Neural cell (in vitro differentiated cells): ENCODE measurements around the gene ARHGAP6. TPM values are rescaled to one million over a fixed set of nuclear protein-coding genes. Genes with fewer than 3 reads are reported as not detected.

Experiments
- H2AFZ ChIP-seq: fragments of 200-600, 300-800 bp; sonication (generic), shearing (Covaris generic); 2 replicates; pipeline ENCODE4 v1.6.0; 2014; ENCODE audit warnings: low read depth, mild to moderate bottlenecking, antibody characterized with exemption, low read length, moderate library complexity
- H3F3A ChIP-seq: fragments of 200-600 bp; shearing (Covaris generic); 2 replicates; pipeline ENCODE4 v1.6.1; 2016; ENCODE audit warnings: mild to moderate bottlenecking, moderate library complexity, mixed read lengths, antibody characterized with exemption, low read length; ENCODE audit not compliant: insufficient read depth, poor library complexity, severe bottlenecking
- H3K27ac ChIP-seq: fragments of 200-600, 300-800 bp; sonication (generic), shearing (Covaris generic); 2 replicates; pipeline ENCODE4 v1.5.1; 2014; ENCODE audit warnings: mild to moderate bottlenecking, low read length, moderate library complexity
- H3K27me3 ChIP-seq: fragments of 300-800, 200-600 bp; sonication (generic), shearing (Covaris generic); 2 replicates; pipeline ENCODE4 v1.6.0; 2014; ENCODE audit warnings: mild to moderate bottlenecking, low read depth, low read length, moderate library complexity; ENCODE audit not compliant: insufficient read depth
- H3K36me3 ChIP-seq: fragments of 300-800, 200-600 bp; sonication (generic), shearing (Covaris generic); 2 replicates; pipeline ENCODE4 v1.5.1; 2014; ENCODE audit warnings: mild to moderate bottlenecking, antibody characterized with exemption, low read length, moderate library complexity; ENCODE audit not compliant: insufficient read depth
- H3K4me2 ChIP-seq: fragments of 300-800, 200-600 bp; sonication (generic), shearing (Covaris generic); 2 replicates; pipeline ENCODE4 v1.6.0; 2014; ENCODE audit warnings: mild to moderate bottlenecking, low read length
- H3K4me3 ChIP-seq: fragments of 300-800, 200-600 bp; sonication (generic), shearing (Covaris generic); 2 replicates; pipeline ENCODE4 v1.5.1; 2014; ENCODE audit warnings: mild to moderate bottlenecking, low read length, moderate library complexity
- H3K79me2 ChIP-seq: fragments of 200-600 bp; shearing (Covaris generic); replicated peaks from 2 replicates; pipeline ENCODE4 v1.6.0; 2014; ENCODE audit warnings: mild to moderate bottlenecking, low read length, moderate library complexity; ENCODE audit not compliant: insufficient read depth
- H3K9ac ChIP-seq: fragments of 300-800, 200-600 bp; sonication (generic), shearing (Covaris generic); 2 replicates; pipeline ENCODE4 v1.6.1; 2016; ENCODE audit warnings: mild to moderate bottlenecking, low read length, mixed read lengths
- H3K9me2 ChIP-seq: fragments of 200-600 bp; shearing (Covaris generic); 2 replicates; pipeline ENCODE4 v1.6.1; 2016; ENCODE audit warnings: mild to moderate bottlenecking, low read length, mixed read lengths; ENCODE audit not compliant: insufficient read depth
- H3K9me3 ChIP-seq: fragments of 200-600, 300-800 bp; sonication (generic), shearing (Covaris generic); 2 replicates; pipeline ENCODE4 v1.6.1; 2016; ENCODE audit warnings: mild to moderate bottlenecking, mixed run types, low read length, moderate library complexity, mixed read lengths
- H4K20me1 ChIP-seq: fragments of 200-600 bp; shearing (Covaris generic); 2 replicates; pipeline ENCODE4 v1.6.1; 2016; ENCODE audit warnings: mild to moderate bottlenecking, mixed run types; ENCODE audit not compliant: insufficient read depth
- EP300 ChIP-seq: fragments of 450-650 bp; conservative IDR thresholded peaks from 2 replicates; pipeline ENCODE4 v1.6.1; 2014; ENCODE audit warnings: antibody characterized with exemption, mild to moderate bottlenecking, moderate library complexity; ENCODE audit not compliant: poor library complexity, severe bottlenecking
- EZH2 ChIP-seq: fragments of 200-600, 300-800 bp; shearing (Covaris generic), sonication (generic); IDR thresholded peaks from 2 replicates; pipeline ENCODE4 v1.6.1; 2014; ENCODE audit warnings: antibody characterized with exemption, low read length, borderline replicate concordance, mild to moderate bottlenecking; ENCODE audit not compliant: insufficient read depth, poor library complexity, severe bottlenecking
- MXI1 ChIP-seq: fragments of 450-650 bp; conservative IDR thresholded peaks from 2 replicates; pipeline ENCODE4 v1.6.1; 2014; ENCODE audit warnings: antibody characterized with exemption, mild to moderate bottlenecking; ENCODE audit not compliant: poor library complexity, severe bottlenecking
- POLR2AphosphoS5 ChIP-seq: IDR thresholded peaks from 2 replicates; pipeline ENCODE4 v1.6.1; 2012
- RAD21 ChIP-seq: fragments of 450-650 bp; conservative IDR thresholded peaks from 2 replicates; pipeline ENCODE4 v1.6.1; 2014; ENCODE audit warnings: antibody characterized with exemption, mild to moderate bottlenecking, moderate library complexity
- SMC3 ChIP-seq: fragments of 450-650 bp; conservative IDR thresholded peaks from 2 replicates; pipeline ENCODE4 v1.6.1; 2014; ENCODE audit warnings: antibody characterized with exemption, mild to moderate bottlenecking, moderate library complexity; ENCODE audit not compliant: poor library complexity
- TAF1 ChIP-seq: IDR thresholded peaks from 2 replicates; pipeline ENCODE4 v1.6.1; 2012; ENCODE audit warnings: low read depth
- polyA plus RNA-seq: library from polyadenylated mRNA; depleted of rRNA; stranded (reverse); fragments of >200 nt; gene quantifications from 2 replicates; pipeline ENCODE4 v1.2.3, GENCODE V29; 2014
- TF ChIP-seq, protein P1 (sequence below): fragments of 450-650 bp; IDR thresholded peaks from 2 replicates; pipeline ENCODE4 v1.5.1; 2014; ENCODE audit warnings: antibody characterized with exemption, mild to moderate bottlenecking, moderate library complexity; ENCODE audit not compliant: poor library complexity, severe bottlenecking
- TF ChIP-seq, protein P2 (sequence below): IDR thresholded peaks from 2 replicates; pipeline ENCODE4 v1.6.1; 2012; ENCODE audit warnings: borderline replicate concordance

ARHGAP6 gene
- polyA plus RNA-seq, 1 donor from 2014 or later, result 0.40 TPM

DNA sequence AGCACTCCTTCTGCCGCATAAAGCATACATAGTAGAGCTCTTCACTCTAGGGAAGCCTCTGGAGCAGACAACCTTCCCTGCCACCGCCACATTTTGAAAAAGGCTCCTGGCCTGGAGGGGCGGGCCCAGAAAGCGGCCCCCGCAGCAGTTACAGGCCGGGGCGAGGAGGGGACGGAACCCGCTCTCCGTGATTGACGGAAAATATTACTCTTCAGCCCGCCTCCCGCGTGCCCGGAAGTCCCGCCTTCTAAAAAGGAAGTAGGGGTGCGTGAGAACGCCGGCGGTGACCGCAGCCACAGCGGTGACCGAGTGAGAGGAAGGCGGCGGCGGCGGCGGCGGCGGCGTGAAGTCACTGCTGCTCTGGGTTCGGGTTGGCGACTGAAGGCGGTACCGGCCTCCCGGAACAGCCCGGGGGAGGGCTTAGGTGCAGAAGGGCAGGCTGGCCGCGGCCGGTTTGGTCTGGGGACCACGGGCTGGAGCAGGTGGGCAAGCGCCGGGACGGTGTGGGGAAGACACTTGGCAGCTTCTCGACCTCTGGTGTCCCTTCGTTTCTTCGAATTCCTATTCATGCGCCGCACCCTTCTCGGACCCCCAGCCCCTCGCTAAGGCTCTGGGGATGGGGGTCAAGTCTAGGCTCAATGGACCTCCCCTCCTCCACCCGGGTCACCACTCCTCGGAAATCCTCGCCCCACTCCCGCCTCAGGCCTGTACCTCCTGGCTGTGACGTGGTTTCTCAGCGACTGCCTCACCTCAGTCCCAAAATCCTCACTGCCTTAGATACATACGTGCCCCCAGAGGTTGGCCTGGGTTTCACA is 554.5 kb downstream of the ARHGAP6 start, which contains the start of gene HCCS:
Gene HCCS, plus strand, starts transcription at position 296 of the 815 bp plus-strand sequence. CDS start 729 bp downstream, outside the sequence.
- H3K36me3 ChIP-seq, result no peaks in the 10 kb centered on the region
- H3K9me2 ChIP-seq, result no peaks in the 10 kb centered on the region
- peak within 1 kb of the TSS; percentile 51 for H3K27ac ChIP-seq
- H3K79me2 ChIP-seq, result peaks cover 6% of the 10 kb centered on the region
- H3K9me3 ChIP-seq, result no peaks in the 10 kb centered on the region
- H3K4me2 ChIP-seq, result peak within 1 kb of the TSS; percentile 65
- no peaks in the 10 kb centered on the region for H3K27me3 ChIP-seq
- H2AFZ ChIP-seq, result peak within 1 kb of the TSS; percentile 40
- no peaks in the 10 kb centered on the region for H4K20me1 ChIP-seq
- H3K4me3 ChIP-seq, result peak within 1 kb of the TSS; percentile 81
- peak; percentile 81 for TF ChIP-seq POLR2AphosphoS5
- no peak for TF ChIP-seq RAD21
- TF ChIP-seq, protein P1, sequence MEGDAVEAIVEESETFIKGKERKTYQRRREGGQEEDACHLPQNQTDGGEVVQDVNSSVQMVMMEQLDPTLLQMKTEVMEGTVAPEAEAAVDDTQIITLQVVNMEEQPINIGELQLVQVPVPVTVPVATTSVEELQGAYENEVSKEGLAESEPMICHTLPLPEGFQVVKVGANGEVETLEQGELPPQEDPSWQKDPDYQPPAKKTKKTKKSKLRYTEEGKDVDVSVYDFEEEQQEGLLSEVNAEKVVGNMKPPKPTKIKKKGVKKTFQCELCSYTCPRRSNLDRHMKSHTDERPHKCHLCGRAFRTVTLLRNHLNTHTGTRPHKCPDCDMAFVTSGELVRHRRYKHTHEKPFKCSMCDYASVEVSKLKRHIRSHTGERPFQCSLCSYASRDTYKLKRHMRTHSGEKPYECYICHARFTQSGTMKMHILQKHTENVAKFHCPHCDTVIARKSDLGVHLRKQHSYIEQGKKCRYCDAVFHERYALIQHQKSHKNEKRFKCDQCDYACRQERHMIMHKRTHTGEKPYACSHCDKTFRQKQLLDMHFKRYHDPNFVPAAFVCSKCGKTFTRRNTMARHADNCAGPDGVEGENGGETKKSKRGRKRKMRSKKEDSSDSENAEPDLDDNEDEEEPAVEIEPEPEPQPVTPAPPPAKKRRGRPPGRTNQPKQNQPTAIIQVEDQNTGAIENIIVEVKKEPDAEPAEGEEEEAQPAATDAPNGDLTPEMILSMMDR, result no peak
- no peak for TF ChIP-seq EZH2
- TF ChIP-seq SMC3, result no peak
- no peak for TF ChIP-seq EP300
- TF ChIP-seq, protein P2, sequence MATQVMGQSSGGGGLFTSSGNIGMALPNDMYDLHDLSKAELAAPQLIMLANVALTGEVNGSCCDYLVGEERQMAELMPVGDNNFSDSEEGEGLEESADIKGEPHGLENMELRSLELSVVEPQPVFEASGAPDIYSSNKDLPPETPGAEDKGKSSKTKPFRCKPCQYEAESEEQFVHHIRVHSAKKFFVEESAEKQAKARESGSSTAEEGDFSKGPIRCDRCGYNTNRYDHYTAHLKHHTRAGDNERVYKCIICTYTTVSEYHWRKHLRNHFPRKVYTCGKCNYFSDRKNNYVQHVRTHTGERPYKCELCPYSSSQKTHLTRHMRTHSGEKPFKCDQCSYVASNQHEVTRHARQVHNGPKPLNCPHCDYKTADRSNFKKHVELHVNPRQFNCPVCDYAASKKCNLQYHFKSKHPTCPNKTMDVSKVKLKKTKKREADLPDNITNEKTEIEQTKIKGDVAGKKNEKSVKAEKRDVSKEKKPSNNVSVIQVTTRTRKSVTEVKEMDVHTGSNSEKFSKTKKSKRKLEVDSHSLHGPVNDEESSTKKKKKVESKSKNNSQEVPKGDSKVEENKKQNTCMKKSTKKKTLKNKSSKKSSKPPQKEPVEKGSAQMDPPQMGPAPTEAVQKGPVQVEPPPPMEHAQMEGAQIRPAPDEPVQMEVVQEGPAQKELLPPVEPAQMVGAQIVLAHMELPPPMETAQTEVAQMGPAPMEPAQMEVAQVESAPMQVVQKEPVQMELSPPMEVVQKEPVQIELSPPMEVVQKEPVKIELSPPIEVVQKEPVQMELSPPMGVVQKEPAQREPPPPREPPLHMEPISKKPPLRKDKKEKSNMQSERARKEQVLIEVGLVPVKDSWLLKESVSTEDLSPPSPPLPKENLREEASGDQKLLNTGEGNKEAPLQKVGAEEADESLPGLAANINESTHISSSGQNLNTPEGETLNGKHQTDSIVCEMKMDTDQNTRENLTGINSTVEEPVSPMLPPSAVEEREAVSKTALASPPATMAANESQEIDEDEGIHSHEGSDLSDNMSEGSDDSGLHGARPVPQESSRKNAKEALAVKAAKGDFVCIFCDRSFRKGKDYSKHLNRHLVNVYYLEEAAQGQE, result no peak
- peak; percentile 51 for TF ChIP-seq MXI1
- no peak for TF ChIP-seq TAF1
- H3K9ac ChIP-seq, result peak within 1 kb of the TSS; percentile 85
- H3F3A ChIP-seq, result no peaks in the 10 kb centered on the region

DNA sequence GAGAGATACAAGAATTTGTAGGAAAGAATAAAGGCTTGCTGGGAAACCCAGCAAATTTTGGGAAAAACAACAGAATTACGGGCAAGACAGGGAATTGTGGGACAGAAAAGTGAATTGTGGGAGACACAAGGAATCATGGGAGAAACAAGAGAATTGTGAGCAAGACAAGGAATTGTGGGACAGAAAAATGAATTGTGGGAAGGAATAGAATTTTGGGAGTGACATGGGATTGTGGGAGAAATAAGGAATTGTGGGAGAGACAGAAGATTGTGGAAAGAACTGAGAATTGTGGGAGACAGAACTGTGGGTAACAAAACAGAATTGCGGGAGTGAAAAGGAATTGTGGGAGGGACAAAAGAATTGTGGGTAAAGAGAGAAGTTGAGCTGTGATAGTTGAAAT is 555.8 kb downstream of the ARHGAP6 start:
- TF ChIP-seq POLR2AphosphoS5 (no peak), EP300 (no peak), RAD21 (no peak), MXI1 (no peak), EZH2 (no peak), TAF1 (no peak), SMC3 (no peak)
- TF ChIP-seq, protein P1, result no peak
- TF ChIP-seq, protein P2, result no peak
- H3K9ac ChIP-seq, result no peak overlapping the region
- no peak overlapping the region for H2AFZ ChIP-seq

More for the DNA sequence above, 555.8 kb downstream of the ARHGAP6 start:
- H3K9me2 ChIP-seq, result no peaks in the 10 kb centered on the region
- peaks cover 6% of the 10 kb centered on the region for H3K79me2 ChIP-seq
- no peak overlapping the region for H3K4me2 ChIP-seq
- H3K27me3 ChIP-seq, result no peaks in the 10 kb centered on the region
- no peaks in the 10 kb centered on the region for H3F3A ChIP-seq
- peak overlapping the region; percentile 81 for H3K4me3 ChIP-seq
- no peaks in the 10 kb centered on the region for H4K20me1 ChIP-seq
- H3K27ac ChIP-seq, result no peak overlapping the region
- H3K36me3 ChIP-seq, result no peaks in the 10 kb centered on the region
- no peaks in the 10 kb centered on the region for H3K9me3 ChIP-seq
